GM23338 (cell line): ENCODE data around the gene AGXT.

Experiments
- CREB1 ChIP-seq: fragments of 250-450 bp; sonication (Bioruptor Pico); IDR thresholded peaks from 2 replicates; pipeline ENCODE4 v1.5.0; 2020; ENCODE audit warnings: low read depth, mild to moderate bottlenecking, moderate library complexity
- CTCF ChIP-seq, 2 experiments: fragments of 200-600 bp in 1 of 2; sonication (generic) in 1 of 2; conservative IDR thresholded peaks; 2 replicates each; pipeline versions ENCODE4 v1.5.1 to v1.6.1; 2016 to 2017; ENCODE audit warnings: antibody characterized with exemption in 2 of 2, low read depth in 2 of 2, mild to moderate bottlenecking in 2 of 2, moderate library complexity in 1 of 2

- TF ChIP-seq CTCF (conservative IDR thresholded peaks at IDR 0.05; ENCODE audit: low read depth in 2 of 2) (peak in 1 of 2 experiments; percentile 54; a peak in 3 of 4 replicates), CREB1 (no peak)
Observed at GRCh38 chr2:240834377-240834975, 34.1 kb upstream of the AGXT start.
